Ascending aorta (tissue), 2 donors: Measurements from ENCODE around the gene C6orf89. TPM values are rescaled to one million over a fixed set of nuclear protein-coding genes. Genes with fewer than 3 reads are reported as not detected.
A peak's percentile ranks its signal among the peaks of the same experiment; 100 is the strongest.

Experiments used
- DNase-seq, 2 donors: peaks; one replicate each; pipeline ENCODE4 v3.0.0-alpha.2; 2019; ENCODE audit warnings: low spot score in 2 of 2
- H3K27ac ChIP-seq, 2 donors: fragments of 200-600 bp; sonication (generic); one replicate each; pipeline ENCODE4 v1.5.1; 2016 to 2017; ENCODE audit warnings: mild to moderate bottlenecking in 1 of 2
- H3K27me3 ChIP-seq: fragments of 200-600 bp; sonication (generic); one replicate; pipeline ENCODE4 v1.5.1; 2017
- H3K36me3 ChIP-seq, 2 donors: fragments of 200-600 bp; sonication (generic); one replicate each; pipeline ENCODE4 v1.5.1; 2016
- H3K4me1 ChIP-seq, 2 donors: fragments of 200-600 bp; sonication (generic); one replicate each; pipeline ENCODE4 v1.5.1; 2016 to 2017; ENCODE audit warnings: mild to moderate bottlenecking in 1 of 2
- H3K4me3 ChIP-seq, 2 donors: fragments of 200-600 bp; sonication (generic); one replicate each; pipeline ENCODE4 v1.5.1; 2016 to 2017; ENCODE audit warnings: mild to moderate bottlenecking in 1 of 2
- H3K9me3 ChIP-seq, 2 donors: fragments of 200-600 bp; sonication (generic); one replicate each; pipeline ENCODE4 v1.5.1; 2016
- CTCF ChIP-seq, 3 experiments: fragments of 200-600 bp in 2 of 3; fragments of 450-650 bp in 1 of 3; sonication (generic) in 2 of 3; IDR thresholded peaks; one replicate each; pipeline ENCODE4 v1.5.1; 2016 to 2019; ENCODE audit warnings: antibody characterized with exemption in 3 of 3, mild to moderate bottlenecking in 1 of 3, moderate library complexity in 1 of 3
- intact Hi-C: fragments of 100-400 bp; cut with DNase I; formaldehyde crosslinking; loops from one replicate; pipeline ENCODE4 v1.15.1; 2023
- total RNA-seq: library from RNA; depleted of rRNA; stranded (reverse); fragments of >200 nt; gene quantifications from one replicate; pipeline ENCODE4 v1.1.0, GENCODE V29; 2016

C6orf89 gene
- total RNA-seq, 1 donor from 2014 or later: 21.6 TPM

GRCh38 chr6:36955671-36956445, 70.1 kb downstream of the C6orf89 start:
- Histone ChIP-seq H3K4me3 (no peak overlapping the region), H3K27me3 (no peaks in the 10 kb centered on the region), H3K36me3 (no peaks in the 10 kb centered on the region), H3K9me3 (no peaks in the 10 kb centered on the region), H3K27ac (no peak overlapping the region), H3K4me1 (peaks cover 0 to 3% of the 10 kb centered on the region in 2 donors)
- no peak for TF ChIP-seq CTCF (IDR thresholded peaks at IDR 0.05)
- DNase-seq: peak in 1 of 2 donors; percentile 61
- intact Hi-C loops: no loop called here

- H3K27me3 ChIP-seq: no peaks in the 10 kb centered on the region
- no peaks in the 10 kb centered on the region for H3K36me3 ChIP-seq
- H3K4me3 ChIP-seq: no peak overlapping the region
- intact Hi-C loops: no loop called here
- H3K4me1 ChIP-seq: peaks cover 0 to 3% of the 10 kb centered on the region in 2 donors
- no peak for TF ChIP-seq CTCF (IDR thresholded peaks at IDR 0.05)
- no peaks in the 10 kb centered on the region for H3K9me3 ChIP-seq
- H3K27ac ChIP-seq: no peak overlapping the region
- no peak for DNase-seq
These were observed 70.7 kb downstream of the C6orf89 start for GRCh38 chr6:36956446-36956820.

- no peak overlapping the region for H3K4me3 ChIP-seq
- no peaks in the 10 kb centered on the region for H3K27me3 ChIP-seq
- TF ChIP-seq CTCF (IDR thresholded peaks at IDR 0.05): no peak
- intact Hi-C loops: no loop called here
- no peaks in the 10 kb centered on the region for H3K9me3 ChIP-seq
- no peak overlapping the region for H3K27ac ChIP-seq
- no peaks in the 10 kb centered on the region for H3K36me3 ChIP-seq
- peaks cover 0 to 3% of the 10 kb centered on the region in 2 donors for H3K4me1 ChIP-seq
- DNase-seq: no peak
These were observed 72.1 kb downstream of the C6orf89 start for GRCh38 chr6:36957773-36958271.

GRCh38 chr6:36958775-36959554, 73.2 kb downstream of the C6orf89 start:
- Histone ChIP-seq H3K27me3 (no peaks in the 10 kb centered on the region), H3K36me3 (no peaks in the 10 kb centered on the region), H3K4me3 (no peak overlapping the region), H3K4me1 (peaks cover 0 to 5% of the 10 kb centered on the region in 2 donors), H3K27ac (no peak overlapping the region), H3K9me3 (no peaks in the 10 kb centered on the region)
- intact Hi-C loops: no loop called here
- TF ChIP-seq CTCF (IDR thresholded peaks at IDR 0.05): no peak
- DNase-seq: no peak

- Histone ChIP-seq H3K27ac (no peak overlapping the region), H3K36me3 (no peaks in the 10 kb centered on the region)
- intact Hi-C loops: no loop called here
These were observed 74.0 kb downstream of the C6orf89 start for GRCh38 chr6:36959555-36960250.

More at GRCh38 chr6:36959555-36960250, 74.0 kb downstream of the C6orf89 start:
- DNase-seq: no peak
- no peak overlapping the region for H3K4me3 ChIP-seq
- no peak for TF ChIP-seq CTCF (IDR thresholded peaks at IDR 0.05)
- H3K27me3 ChIP-seq: no peaks in the 10 kb centered on the region
- H3K4me1 ChIP-seq: peaks cover 0 to 7% of the 10 kb centered on the region in 2 donors
- no peaks in the 10 kb centered on the region for H3K9me3 ChIP-seq
